Epithelial cell of proximal tubule (primary cell): ENCODE results near the gene SLC25A39. TPM values are rescaled to one million over a fixed set of nuclear protein-coding genes. Genes with fewer than 3 reads are reported as not detected.

Experiments
- DNase-seq: peaks from one replicate; pipeline ENCODE4 v3.0.0-alpha.2; 2011; ENCODE audit warnings: low read depth
- H3K4me3 ChIP-seq: 2 replicates; pipeline ENCODE4 v1.5.1; 2011; ENCODE audit warnings: low read depth, mild to moderate bottlenecking, low read length
- CTCF ChIP-seq: conservative IDR thresholded peaks from 2 replicates; pipeline ENCODE4 v1.5.1; 2012; ENCODE audit warnings: low read depth, mild to moderate bottlenecking, low read length
- total RNA-seq: library from RNA; depleted of rRNA; stranded (reverse); fragments of >200 nt; gene quantifications from 2 replicates; pipeline ENCODE4 v1.2.3, GENCODE V29; 2015

The SLC25A39 gene
- total RNA-seq, 1 donor from 2014 or later = 161 TPM

GRCh38 chr17:44359006-44359405 is 34.4 kb upstream of the SLC25A39 start:
- H3K4me3 ChIP-seq = no peak overlapping the region
- no peak for DNase-seq
- TF ChIP-seq CTCF = no peak

GRCh38 chr17:44358066-44358465 is 33.4 kb upstream of the SLC25A39 start:
- TF ChIP-seq CTCF = no peak
- no peak overlapping the region for H3K4me3 ChIP-seq
- no peak for DNase-seq

GRCh38 chr17:44356241-44356640 is 31.6 kb upstream of the SLC25A39 start:
- no peak for TF ChIP-seq CTCF
- no peak for DNase-seq
- no peak overlapping the region for H3K4me3 ChIP-seq

- DNase-seq = no peak
- no peak overlapping the region for H3K4me3 ChIP-seq
- no peak for TF ChIP-seq CTCF
Observed at GRCh38 chr17:44355642-44356099, 31.0 kb upstream of the SLC25A39 start.

- TF ChIP-seq CTCF = peak; percentile 28
- H3K4me3 ChIP-seq = no peak overlapping the region
- no peak for DNase-seq
Observed at GRCh38 chr17:44354582-44355561, 30.2 kb upstream of the SLC25A39 start.

- TF ChIP-seq CTCF = no peak
- peak overlapping the region; percentile 6 for H3K4me3 ChIP-seq
- no peak for DNase-seq
Observed at GRCh38 chr17:44353672-44354331, 29.2 kb upstream of the SLC25A39 start.
